ENCODE results near the gene NMRK1.

DNA sequence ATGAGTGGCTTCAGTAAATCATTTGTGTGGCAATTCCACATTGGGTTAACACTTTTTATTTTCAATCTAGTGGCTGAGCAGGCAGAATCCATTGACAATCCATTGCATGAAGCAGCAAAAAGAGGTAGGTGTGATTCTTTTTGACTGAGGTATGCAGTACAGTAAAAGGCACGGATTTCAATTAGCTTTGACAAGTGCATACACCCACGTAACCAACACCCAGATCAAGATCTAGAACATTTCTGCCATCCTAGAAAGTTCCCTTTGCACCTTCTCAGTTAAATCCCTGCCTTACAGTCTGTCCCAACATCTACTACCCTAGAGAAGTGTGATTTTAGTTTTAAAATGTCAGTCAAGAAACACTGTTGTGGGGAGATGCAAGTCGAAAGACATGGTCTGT is 43.7 kb upstream of the NMRK1 start:
- TF ChIP-seq, protein P1, sequence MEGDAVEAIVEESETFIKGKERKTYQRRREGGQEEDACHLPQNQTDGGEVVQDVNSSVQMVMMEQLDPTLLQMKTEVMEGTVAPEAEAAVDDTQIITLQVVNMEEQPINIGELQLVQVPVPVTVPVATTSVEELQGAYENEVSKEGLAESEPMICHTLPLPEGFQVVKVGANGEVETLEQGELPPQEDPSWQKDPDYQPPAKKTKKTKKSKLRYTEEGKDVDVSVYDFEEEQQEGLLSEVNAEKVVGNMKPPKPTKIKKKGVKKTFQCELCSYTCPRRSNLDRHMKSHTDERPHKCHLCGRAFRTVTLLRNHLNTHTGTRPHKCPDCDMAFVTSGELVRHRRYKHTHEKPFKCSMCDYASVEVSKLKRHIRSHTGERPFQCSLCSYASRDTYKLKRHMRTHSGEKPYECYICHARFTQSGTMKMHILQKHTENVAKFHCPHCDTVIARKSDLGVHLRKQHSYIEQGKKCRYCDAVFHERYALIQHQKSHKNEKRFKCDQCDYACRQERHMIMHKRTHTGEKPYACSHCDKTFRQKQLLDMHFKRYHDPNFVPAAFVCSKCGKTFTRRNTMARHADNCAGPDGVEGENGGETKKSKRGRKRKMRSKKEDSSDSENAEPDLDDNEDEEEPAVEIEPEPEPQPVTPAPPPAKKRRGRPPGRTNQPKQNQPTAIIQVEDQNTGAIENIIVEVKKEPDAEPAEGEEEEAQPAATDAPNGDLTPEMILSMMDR (IDR thresholded peaks at IDR 0.05) = no peak
- TF ChIP-seq ZFX (IDR thresholded peaks at IDR 0.05; ENCODE audit: borderline replicate concordance) = no peak
